HEK293 (cell line): ENCODE results near the gene LTK.

Experiments used
- TF ChIP-seq, protein P1 (sequence below): fragments of 450-650 bp; formaldehyde crosslinking; IDR thresholded peaks from 2 replicates; pipeline ENCODE4 v1.5.1; 2016; ENCODE audit warnings: missing biosample characterization, missing genetic modification characterization
- TF ChIP-seq, protein P2 (sequence below): fragments of 450-650 bp; formaldehyde crosslinking; IDR thresholded peaks from 2 replicates; pipeline ENCODE4 v1.5.1; 2016; ENCODE audit warnings: missing biosample characterization, missing genetic modification characterization
- TF ChIP-seq, protein P3 (sequence below): fragments of 450-650 bp; formaldehyde crosslinking; IDR thresholded peaks from 2 replicates; pipeline ENCODE4 v1.5.1; 2016; ENCODE audit warnings: missing biosample characterization, missing genetic modification characterization
- TF ChIP-seq, protein P4 (sequence below): fragments of 450-650 bp; formaldehyde crosslinking; IDR thresholded peaks from 2 replicates; pipeline ENCODE4 v1.5.1; 2016; ENCODE audit warnings: missing biosample characterization, missing genetic modification characterization, low read depth

DNA sequence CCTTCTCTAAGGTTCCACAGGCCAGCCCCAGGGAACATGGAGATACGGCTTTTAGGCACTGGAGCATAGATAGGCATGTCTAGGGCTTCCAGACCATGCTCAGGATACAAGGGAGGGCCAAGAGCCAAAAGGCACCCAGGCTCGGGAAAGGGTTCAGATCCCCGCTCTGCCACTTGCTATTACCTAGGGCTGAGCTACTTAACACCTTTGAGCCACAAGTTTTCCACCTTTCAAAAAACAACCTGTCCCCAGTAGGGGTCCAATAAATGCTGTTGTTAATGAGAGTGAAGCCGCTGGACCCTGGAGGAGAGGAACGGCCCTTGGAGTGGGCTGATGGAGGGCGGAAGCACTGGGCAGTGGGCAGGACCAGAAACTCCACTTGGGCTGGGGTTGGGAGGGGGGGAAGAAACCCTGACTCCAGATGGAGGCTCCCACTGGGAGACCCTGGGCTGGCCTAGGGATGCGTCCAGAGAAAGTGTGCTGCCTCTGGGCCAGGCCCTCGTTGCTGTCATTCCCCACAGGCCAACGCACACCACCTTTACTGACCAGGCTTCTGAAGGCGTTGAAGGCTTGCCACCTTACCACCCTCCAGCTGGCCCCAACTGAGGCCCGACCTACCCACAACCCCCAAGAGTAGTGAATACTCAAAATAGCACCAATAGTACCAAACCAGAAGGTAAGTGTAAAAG is 28.5 kb downstream of the LTK start:
- TF ChIP-seq, protein P1, sequence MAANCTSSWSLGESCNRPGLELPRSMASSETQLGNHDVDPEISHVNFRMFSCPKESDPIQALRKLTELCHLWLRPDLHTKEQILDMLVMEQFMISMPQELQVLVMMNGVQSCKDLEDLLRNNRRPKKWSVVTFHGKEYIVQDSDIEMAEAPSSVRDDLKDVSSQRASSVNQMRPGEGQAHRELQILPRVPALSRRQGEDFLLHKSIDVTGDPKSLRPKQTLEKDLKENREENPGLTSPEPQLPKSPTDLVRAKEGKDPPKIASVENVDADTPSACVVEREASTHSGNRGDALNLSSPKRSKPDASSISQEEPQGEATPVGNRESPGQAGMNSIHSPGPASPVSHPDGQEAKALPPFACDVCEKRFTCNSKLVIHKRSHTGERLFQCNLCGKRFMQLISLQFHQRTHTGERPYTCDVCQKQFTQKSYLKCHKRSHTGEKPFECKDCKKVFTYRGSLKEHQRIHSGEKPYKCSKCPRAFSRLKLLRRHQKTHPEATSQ (tag by site-specific recombination) = no peak
- TF ChIP-seq, protein P2, sequence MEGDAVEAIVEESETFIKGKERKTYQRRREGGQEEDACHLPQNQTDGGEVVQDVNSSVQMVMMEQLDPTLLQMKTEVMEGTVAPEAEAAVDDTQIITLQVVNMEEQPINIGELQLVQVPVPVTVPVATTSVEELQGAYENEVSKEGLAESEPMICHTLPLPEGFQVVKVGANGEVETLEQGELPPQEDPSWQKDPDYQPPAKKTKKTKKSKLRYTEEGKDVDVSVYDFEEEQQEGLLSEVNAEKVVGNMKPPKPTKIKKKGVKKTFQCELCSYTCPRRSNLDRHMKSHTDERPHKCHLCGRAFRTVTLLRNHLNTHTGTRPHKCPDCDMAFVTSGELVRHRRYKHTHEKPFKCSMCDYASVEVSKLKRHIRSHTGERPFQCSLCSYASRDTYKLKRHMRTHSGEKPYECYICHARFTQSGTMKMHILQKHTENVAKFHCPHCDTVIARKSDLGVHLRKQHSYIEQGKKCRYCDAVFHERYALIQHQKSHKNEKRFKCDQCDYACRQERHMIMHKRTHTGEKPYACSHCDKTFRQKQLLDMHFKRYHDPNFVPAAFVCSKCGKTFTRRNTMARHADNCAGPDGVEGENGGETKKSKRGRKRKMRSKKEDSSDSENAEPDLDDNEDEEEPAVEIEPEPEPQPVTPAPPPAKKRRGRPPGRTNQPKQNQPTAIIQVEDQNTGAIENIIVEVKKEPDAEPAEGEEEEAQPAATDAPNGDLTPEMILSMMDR (tag by site-specific recombination) = no peak
- TF ChIP-seq, protein P3, sequence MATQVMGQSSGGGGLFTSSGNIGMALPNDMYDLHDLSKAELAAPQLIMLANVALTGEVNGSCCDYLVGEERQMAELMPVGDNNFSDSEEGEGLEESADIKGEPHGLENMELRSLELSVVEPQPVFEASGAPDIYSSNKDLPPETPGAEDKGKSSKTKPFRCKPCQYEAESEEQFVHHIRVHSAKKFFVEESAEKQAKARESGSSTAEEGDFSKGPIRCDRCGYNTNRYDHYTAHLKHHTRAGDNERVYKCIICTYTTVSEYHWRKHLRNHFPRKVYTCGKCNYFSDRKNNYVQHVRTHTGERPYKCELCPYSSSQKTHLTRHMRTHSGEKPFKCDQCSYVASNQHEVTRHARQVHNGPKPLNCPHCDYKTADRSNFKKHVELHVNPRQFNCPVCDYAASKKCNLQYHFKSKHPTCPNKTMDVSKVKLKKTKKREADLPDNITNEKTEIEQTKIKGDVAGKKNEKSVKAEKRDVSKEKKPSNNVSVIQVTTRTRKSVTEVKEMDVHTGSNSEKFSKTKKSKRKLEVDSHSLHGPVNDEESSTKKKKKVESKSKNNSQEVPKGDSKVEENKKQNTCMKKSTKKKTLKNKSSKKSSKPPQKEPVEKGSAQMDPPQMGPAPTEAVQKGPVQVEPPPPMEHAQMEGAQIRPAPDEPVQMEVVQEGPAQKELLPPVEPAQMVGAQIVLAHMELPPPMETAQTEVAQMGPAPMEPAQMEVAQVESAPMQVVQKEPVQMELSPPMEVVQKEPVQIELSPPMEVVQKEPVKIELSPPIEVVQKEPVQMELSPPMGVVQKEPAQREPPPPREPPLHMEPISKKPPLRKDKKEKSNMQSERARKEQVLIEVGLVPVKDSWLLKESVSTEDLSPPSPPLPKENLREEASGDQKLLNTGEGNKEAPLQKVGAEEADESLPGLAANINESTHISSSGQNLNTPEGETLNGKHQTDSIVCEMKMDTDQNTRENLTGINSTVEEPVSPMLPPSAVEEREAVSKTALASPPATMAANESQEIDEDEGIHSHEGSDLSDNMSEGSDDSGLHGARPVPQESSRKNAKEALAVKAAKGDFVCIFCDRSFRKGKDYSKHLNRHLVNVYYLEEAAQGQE (tag by site-specific recombination) = no peak
- TF ChIP-seq, protein P4, sequence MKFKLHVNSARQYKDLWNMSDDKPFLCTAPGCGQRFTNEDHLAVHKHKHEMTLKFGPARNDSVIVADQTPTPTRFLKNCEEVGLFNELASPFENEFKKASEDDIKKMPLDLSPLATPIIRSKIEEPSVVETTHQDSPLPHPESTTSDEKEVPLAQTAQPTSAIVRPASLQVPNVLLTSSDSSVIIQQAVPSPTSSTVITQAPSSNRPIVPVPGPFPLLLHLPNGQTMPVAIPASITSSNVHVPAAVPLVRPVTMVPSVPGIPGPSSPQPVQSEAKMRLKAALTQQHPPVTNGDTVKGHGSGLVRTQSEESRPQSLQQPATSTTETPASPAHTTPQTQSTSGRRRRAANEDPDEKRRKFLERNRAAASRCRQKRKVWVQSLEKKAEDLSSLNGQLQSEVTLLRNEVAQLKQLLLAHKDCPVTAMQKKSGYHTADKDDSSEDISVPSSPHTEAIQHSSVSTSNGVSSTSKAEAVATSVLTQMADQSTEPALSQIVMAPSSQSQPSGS (tag by site-specific recombination) = no peak
